HepG2 (cell line): Measurements from ENCODE around the gene P4HB. TPM values are rescaled to one million over a fixed set of nuclear protein-coding genes. Genes with fewer than 3 reads are reported as not detected.
A peak's percentile ranks its signal among the peaks of the same experiment; 100 is the strongest.

ENCODE experiments used
- NONO ChIP-seq, 2 experiments: fragments of 450-650 bp in 1 of 2; sonication (generic) in 1 of 2; formaldehyde crosslinking in 1 of 2; IDR thresholded peaks in 1 of 2; conservative IDR thresholded peaks in 1 of 2; 2 replicates each; pipeline versions ENCODE4 v1.6.1 to v1.8.0; 2017 to 2022; ENCODE audit warnings: mild to moderate bottlenecking in 1 of 2, missing genetic modification reagents in 1 of 2, moderate library complexity in 1 of 2
- NPAS2 ChIP-seq: sonication (generic); formaldehyde crosslinking; IDR thresholded peaks from 2 replicates; pipeline ENCODE4 v1.8.0; 2022; ENCODE audit warnings: mild to moderate bottlenecking, missing genetic modification reagents, borderline replicate concordance
- PHF21A ChIP-seq: sonication (generic); formaldehyde crosslinking; IDR thresholded peaks from 2 replicates; pipeline ENCODE4 v1.5.0; 2020; ENCODE audit warnings: mild to moderate bottlenecking, missing genetic modification reagents
- SIX1 ChIP-seq: sonication (generic); formaldehyde crosslinking; IDR thresholded peaks from 2 replicates; pipeline ENCODE4 v1.4.0; 2020; ENCODE audit warnings: missing genetic modification reagents, borderline replicate concordance
- YEATS2 ChIP-seq: sonication (generic); formaldehyde crosslinking; IDR thresholded peaks from 2 replicates; pipeline ENCODE4 v1.4.0; 2020; ENCODE audit warnings: missing genetic modification reagents, borderline replicate concordance
- ZNF121 ChIP-seq: sonication (generic); formaldehyde crosslinking; IDR thresholded peaks from 2 replicates; pipeline ENCODE4 v1.5.0; 2020; ENCODE audit warnings: mild to moderate bottlenecking, missing genetic modification reagents
- ZNF543 ChIP-seq: sonication (generic); formaldehyde crosslinking; IDR thresholded peaks from 2 replicates; pipeline ENCODE4 v1.4.0; 2020; ENCODE audit warnings: mild to moderate bottlenecking, missing genetic modification reagents
- ZNF598 ChIP-seq: sonication (generic); formaldehyde crosslinking; IDR thresholded peaks from 2 replicates; pipeline ENCODE4 v1.5.1; 2020; ENCODE audit warnings: mild to moderate bottlenecking, missing genetic modification reagents, borderline replicate concordance
- ZNF619 ChIP-seq: sonication (generic); formaldehyde crosslinking; IDR thresholded peaks from 2 replicates; pipeline ENCODE4 v1.4.0; 2020; ENCODE audit warnings: mild to moderate bottlenecking, missing genetic modification reagents
- ZNF672 ChIP-seq: sonication (generic); formaldehyde crosslinking; IDR thresholded peaks from 2 replicates; pipeline ENCODE4 v1.8.1; 2022; ENCODE audit warnings: missing genetic modification reagents
- ZNF7 ChIP-seq: IDR thresholded peaks from 2 replicates; pipeline ENCODE4 v1.6.1; 2016; ENCODE audit warnings: missing biosample characterization, missing genetic modification reagents
- ZNF766 ChIP-seq: sonication (generic); formaldehyde crosslinking; IDR thresholded peaks from 2 replicates; pipeline ENCODE4 v1.5.0; 2020; ENCODE audit warnings: missing genetic modification reagents, borderline replicate concordance
- ZNF773 ChIP-seq: sonication (generic); formaldehyde crosslinking; IDR thresholded peaks from 2 replicates; pipeline ENCODE4 v1.4.0; 2020; ENCODE audit warnings: missing genetic modification reagents, borderline replicate concordance
- ZSCAN20 ChIP-seq: sonication (generic); formaldehyde crosslinking; IDR thresholded peaks from 2 replicates; pipeline ENCODE4 v1.4.0; 2020; ENCODE audit warnings: missing genetic modification reagents, mild to moderate bottlenecking, borderline replicate concordance
- polyA plus RNA-seq, 8 experiments: library from polyadenylated mRNA; depleted of rRNA in 3 of 8; stranded (reverse) in 7 of 8; unstranded in 1 of 8; fragments of >200 nt; fragmentation: Illumina TruSeq in 4 of 8; extraction: Trizol in 4 of 8; gene quantifications; 2 replicates each; pipeline versions ENCODE4 v1.2.1 to v1.2.3, GENCODE V29; 2011 to 2016; ENCODE audit warnings: low read depth in 4 of 8, missing spikeins in 1 of 8, mixed read lengths in 1 of 8; ENCODE audit not compliant: insufficient read depth in 1 of 8
- total RNA-seq, 5 experiments: library from RNA; depleted of rRNA; stranded (reverse); fragments of >200 nt; fragmentation: Illumina TruSeq; extraction: Trizol; gene quantifications; 2 replicates each; pipeline ENCODE4 v1.2.3, GENCODE V29; 2016; ENCODE audit warnings: low read depth in 1 of 5
- TF ChIP-seq, protein P1 (sequence below): IDR thresholded peaks from 2 replicates; pipeline ENCODE4 v1.6.1; 2016; ENCODE audit warnings: low read depth, missing genetic modification reagents, missing compliant biosample characterization
- TF ChIP-seq, protein P2 (sequence below): sonication (generic); formaldehyde crosslinking; IDR thresholded peaks from 2 replicates; pipeline ENCODE4 v1.8.1; 2022; ENCODE audit warnings: mild to moderate bottlenecking, missing genetic modification reagents
- TF ChIP-seq, protein P3 (sequence below): sonication (generic); formaldehyde crosslinking; IDR thresholded peaks from 2 replicates; pipeline ENCODE4 v1.8.1; 2023; ENCODE audit warnings: missing genetic modification reagents, inconsistent platforms, borderline replicate concordance
- TF ChIP-seq, protein P4 (sequence below): sonication (generic); formaldehyde crosslinking; IDR thresholded peaks from 2 replicates; pipeline ENCODE4 v1.4.0; 2020; ENCODE audit warnings: missing genetic modification reagents
- TF ChIP-seq, protein P5 (sequence below): IDR thresholded peaks from 2 replicates; pipeline ENCODE4 v1.6.1; 2012; ENCODE audit warnings: low read depth, low read length, improper control_type of control experiment

Gene P4HB
- total and polyA plus RNA-seq, 2 of the 13 experiments (the other 11 are each of a cell fraction or from before 2014, with no cell fraction given) = 185 to 782 TPM

DNA sequence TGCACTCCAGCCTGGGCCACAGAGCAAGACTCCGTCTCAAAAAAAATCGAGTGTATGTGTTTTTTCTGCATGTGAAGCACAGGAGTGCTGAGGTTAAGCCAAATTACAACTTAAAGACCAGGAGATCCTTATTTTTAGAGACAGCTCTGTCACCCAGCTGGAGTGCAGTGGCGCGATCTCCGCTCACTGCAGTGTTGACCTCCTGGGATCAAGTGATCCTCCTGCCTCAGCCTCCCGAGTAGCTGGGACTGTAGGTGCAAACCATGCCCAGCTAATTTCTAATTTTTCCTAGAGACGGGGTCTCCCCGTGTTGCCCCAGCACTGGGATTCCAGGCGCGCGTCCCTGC is 18.0 kb downstream of the P4HB start (continued):
- TF ChIP-seq, protein P1, sequence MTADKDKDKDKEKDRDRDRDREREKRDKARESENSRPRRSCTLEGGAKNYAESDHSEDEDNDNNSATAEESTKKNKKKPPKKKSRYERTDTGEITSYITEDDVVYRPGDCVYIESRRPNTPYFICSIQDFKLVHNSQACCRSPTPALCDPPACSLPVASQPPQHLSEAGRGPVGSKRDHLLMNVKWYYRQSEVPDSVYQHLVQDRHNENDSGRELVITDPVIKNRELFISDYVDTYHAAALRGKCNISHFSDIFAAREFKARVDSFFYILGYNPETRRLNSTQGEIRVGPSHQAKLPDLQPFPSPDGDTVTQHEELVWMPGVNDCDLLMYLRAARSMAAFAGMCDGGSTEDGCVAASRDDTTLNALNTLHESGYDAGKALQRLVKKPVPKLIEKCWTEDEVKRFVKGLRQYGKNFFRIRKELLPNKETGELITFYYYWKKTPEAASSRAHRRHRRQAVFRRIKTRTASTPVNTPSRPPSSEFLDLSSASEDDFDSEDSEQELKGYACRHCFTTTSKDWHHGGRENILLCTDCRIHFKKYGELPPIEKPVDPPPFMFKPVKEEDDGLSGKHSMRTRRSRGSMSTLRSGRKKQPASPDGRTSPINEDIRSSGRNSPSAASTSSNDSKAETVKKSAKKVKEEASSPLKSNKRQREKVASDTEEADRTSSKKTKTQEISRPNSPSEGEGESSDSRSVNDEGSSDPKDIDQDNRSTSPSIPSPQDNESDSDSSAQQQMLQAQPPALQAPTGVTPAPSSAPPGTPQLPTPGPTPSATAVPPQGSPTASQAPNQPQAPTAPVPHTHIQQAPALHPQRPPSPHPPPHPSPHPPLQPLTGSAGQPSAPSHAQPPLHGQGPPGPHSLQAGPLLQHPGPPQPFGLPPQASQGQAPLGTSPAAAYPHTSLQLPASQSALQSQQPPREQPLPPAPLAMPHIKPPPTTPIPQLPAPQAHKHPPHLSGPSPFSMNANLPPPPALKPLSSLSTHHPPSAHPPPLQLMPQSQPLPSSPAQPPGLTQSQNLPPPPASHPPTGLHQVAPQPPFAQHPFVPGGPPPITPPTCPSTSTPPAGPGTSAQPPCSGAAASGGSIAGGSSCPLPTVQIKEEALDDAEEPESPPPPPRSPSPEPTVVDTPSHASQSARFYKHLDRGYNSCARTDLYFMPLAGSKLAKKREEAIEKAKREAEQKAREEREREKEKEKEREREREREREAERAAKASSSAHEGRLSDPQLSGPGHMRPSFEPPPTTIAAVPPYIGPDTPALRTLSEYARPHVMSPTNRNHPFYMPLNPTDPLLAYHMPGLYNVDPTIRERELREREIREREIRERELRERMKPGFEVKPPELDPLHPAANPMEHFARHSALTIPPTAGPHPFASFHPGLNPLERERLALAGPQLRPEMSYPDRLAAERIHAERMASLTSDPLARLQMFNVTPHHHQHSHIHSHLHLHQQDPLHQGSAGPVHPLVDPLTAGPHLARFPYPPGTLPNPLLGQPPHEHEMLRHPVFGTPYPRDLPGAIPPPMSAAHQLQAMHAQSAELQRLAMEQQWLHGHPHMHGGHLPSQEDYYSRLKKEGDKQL (CRISPR knock-in tag) = no peak
- TF ChIP-seq ZNF598 (CRISPR knock-in tag) = no peak
- TF ChIP-seq, protein P2, sequence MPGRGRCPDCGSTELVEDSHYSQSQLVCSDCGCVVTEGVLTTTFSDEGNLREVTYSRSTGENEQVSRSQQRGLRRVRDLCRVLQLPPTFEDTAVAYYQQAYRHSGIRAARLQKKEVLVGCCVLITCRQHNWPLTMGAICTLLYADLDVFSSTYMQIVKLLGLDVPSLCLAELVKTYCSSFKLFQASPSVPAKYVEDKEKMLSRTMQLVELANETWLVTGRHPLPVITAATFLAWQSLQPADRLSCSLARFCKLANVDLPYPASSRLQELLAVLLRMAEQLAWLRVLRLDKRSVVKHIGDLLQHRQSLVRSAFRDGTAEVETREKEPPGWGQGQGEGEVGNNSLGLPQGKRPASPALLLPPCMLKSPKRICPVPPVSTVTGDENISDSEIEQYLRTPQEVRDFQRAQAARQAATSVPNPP (CRISPR knock-in tag) = 0 out of 2 replicates have a peak, but pooled peaks have one; percentile 18
- no peak for TF ChIP-seq ZNF7 (CRISPR knock-in tag)
- 0 out of 2 replicates have a peak, but pooled peaks have one; percentile 7 for TF ChIP-seq ZNF121
- TF ChIP-seq PHF21A (CRISPR knock-in tag) = no peak
- TF ChIP-seq NPAS2 (CRISPR knock-in tag) = no peak
- TF ChIP-seq, protein P3, sequence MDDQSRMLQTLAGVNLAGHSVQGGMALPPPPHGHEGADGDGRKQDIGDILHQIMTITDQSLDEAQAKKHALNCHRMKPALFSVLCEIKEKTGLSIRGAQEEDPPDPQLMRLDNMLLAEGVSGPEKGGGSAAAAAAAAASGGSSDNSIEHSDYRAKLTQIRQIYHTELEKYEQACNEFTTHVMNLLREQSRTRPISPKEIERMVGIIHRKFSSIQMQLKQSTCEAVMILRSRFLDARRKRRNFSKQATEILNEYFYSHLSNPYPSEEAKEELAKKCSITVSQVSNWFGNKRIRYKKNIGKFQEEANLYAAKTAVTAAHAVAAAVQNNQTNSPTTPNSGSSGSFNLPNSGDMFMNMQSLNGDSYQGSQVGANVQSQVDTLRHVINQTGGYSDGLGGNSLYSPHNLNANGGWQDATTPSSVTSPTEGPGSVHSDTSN (CRISPR knock-in tag) = no peak
- TF ChIP-seq ZNF619 (CRISPR knock-in tag) = no peak
- no peak for TF ChIP-seq ZSCAN20
- TF ChIP-seq ZNF672 (CRISPR knock-in tag) = no peak
- no peak for TF ChIP-seq ZNF766 (CRISPR knock-in tag)
- TF ChIP-seq, protein P4, sequence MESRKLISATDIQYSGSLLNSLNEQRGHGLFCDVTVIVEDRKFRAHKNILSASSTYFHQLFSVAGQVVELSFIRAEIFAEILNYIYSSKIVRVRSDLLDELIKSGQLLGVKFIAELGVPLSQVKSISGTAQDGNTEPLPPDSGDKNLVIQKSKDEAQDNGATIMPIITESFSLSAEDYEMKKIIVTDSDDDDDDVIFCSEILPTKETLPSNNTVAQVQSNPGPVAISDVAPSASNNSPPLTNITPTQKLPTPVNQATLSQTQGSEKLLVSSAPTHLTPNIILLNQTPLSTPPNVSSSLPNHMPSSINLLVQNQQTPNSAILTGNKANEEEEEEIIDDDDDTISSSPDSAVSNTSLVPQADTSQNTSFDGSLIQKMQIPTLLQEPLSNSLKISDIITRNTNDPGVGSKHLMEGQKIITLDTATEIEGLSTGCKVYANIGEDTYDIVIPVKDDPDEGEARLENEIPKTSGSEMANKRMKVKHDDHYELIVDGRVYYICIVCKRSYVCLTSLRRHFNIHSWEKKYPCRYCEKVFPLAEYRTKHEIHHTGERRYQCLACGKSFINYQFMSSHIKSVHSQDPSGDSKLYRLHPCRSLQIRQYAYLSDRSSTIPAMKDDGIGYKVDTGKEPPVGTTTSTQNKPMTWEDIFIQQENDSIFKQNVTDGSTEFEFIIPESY (CRISPR knock-in tag) = peak; percentile 56; the same call in 1 of the 2 replicates
- TF ChIP-seq SIX1 (CRISPR knock-in tag) = no peak
- no peak for TF ChIP-seq NONO (IDR thresholded peaks at IDR 0.05)
- TF ChIP-seq NONO (CRISPR knock-in tag; conservative IDR thresholded peaks at IDR 0.05) = no peak
- TF ChIP-seq ZNF773 (CRISPR knock-in tag) = no peak
- TF ChIP-seq ZNF543 (CRISPR knock-in tag) = no peak
- no peak for TF ChIP-seq YEATS2 (CRISPR knock-in tag)
- TF ChIP-seq, protein P5, sequence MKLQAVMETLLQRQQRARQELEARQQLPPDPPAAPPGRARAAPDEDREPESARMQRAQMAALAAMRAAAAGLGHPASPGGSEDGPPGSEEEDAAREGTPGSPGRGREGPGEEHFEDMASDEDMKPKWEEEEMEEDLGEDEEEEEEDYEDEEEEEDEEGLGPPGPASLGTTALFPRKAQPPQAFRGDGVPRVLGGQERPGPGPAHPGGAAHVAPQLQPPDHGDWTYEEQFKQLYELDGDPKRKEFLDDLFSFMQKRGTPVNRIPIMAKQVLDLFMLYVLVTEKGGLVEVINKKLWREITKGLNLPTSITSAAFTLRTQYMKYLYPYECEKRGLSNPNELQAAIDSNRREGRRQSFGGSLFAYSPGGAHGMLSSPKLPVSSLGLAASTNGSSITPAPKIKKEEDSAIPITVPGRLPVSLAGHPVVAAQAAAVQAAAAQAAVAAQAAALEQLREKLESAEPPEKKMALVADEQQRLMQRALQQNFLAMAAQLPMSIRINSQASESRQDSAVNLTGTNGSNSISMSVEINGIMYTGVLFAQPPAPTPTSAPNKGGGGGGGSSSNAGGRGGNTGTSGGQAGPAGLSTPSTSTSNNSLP = no peak
